ENCODE results near the gene TMEM81. TPM values are rescaled to one million over a fixed set of nuclear protein-coding genes. Genes with fewer than 3 reads are reported as not detected.
A peak's percentile ranks its signal among the peaks of the same experiment; 100 is the strongest.

TMEM81 gene, protein sequence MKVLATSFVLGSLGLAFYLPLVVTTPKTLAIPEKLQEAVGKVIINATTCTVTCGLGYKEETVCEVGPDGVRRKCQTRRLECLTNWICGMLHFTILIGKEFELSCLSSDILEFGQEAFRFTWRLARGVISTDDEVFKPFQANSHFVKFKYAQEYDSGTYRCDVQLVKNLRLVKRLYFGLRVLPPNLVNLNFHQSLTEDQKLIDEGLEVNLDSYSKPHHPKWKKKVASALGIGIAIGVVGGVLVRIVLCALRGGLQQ
- 1 to 10 TPM; 2.3 to 3.1 (median 2.9) TPM for total RNA-seq

DNA sequence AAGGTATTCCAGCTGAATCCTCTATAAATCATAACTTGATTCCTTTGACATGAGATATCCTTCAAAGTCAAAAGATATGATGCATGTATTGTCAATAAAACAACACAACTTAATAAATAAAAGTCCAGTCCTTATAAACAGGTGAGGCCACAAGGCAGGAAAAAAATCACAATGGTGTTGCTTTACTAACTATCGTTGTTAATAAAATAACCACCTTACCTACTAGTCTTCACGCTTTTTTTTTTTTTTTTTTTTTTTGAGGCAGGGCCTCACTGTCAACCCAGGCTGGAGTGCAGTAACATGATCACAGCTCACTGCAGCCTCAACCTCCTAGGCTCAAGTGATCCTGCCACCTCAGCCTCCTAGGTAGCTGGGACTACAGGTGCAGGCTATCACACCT, at the start of gene TMEM81:
TSS of gene TMEM81 (minus strand) at position 101 of the 400 bp plus-strand sequence. CDS start 140 bp downstream, outside the sequence.
- ATAC-seq, result no peak
- peaks cover 37% of the 10 kb centered on the region for H3K36me3 Mint-ChIP-seq (ENCODE audit: insufficient read depth)
- no peak within 1 kb of the TSS for H3K4me3 Mint-ChIP-seq

DNA sequence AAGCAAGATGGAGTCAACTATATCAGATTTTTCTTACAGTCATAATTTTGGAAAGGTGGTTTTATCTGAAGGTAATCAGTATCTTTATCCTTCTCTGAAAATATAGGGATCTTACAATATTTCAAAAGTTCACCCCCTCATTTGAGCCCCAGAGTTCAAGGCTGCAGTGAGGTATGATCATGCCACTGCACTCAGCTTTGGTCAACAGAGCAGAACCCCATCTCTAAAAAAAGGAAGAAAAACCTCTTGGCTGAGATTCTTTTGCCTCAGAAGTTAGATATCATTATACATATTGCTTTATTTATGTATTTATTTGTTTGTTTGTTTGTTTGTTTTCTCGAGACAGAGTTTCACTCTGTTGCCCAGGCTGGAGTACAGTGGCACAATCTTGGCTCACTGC, 49.0 kb upstream of the TMEM81 start:
- Mint-ChIP-seq H3K4me3 (no peak overlapping the region), H3K9me3 (no peaks in the 10 kb centered on the region), H3K27me3 (ENCODE audit: low read depth) (no peaks in the 10 kb centered on the region), H3K4me1 (ENCODE audit: low read depth) (no peaks in the 10 kb centered on the region), H3K36me3 (ENCODE audit: insufficient read depth) (no peaks in the 10 kb centered on the region)
- ATAC-seq (no peak), DNase-seq (no peak)

More for the DNA sequence above, at the start of gene TMEM81:
- no peaks in the 10 kb centered on the region for H3K9me3 Mint-ChIP-seq
- H3K27me3 Mint-ChIP-seq (ENCODE audit: low read depth), result no peaks in the 10 kb centered on the region
- DNase-seq, result no peak
- H3K4me1 Mint-ChIP-seq (ENCODE audit: low read depth), result no peaks in the 10 kb centered on the region

DNA sequence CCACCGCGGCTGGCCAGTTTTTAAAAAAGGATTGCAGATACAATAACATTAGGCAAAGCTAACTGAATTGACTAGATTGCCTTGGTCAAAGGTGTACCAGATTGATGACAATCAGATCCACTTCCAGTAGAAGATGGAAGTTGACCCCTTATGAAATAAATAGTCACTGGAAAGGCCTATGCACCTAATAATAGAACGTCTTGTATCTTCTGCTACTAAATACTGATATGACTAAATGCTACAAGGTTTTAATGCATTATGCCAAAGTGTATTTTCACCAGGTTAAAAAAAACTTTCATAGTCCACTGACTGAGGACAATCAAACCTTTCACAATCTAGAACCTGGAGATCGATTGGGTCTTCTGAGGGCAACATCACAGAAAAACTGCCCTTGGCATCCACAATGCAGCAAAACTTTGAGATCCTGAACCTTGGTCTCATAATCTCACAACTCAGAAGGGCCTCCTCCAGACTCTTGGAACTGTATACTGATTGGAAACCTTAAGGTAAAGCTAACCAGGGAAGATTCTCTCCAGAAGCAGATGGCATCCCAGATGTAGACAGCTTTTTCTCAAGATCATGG, 45.3 kb upstream of the TMEM81 start:
- Mint-ChIP-seq H3K36me3 (ENCODE audit: insufficient read depth) (no peaks in the 10 kb centered on the region), H3K9me3 (no peaks in the 10 kb centered on the region), H3K4me1 (ENCODE audit: low read depth) (no peaks in the 10 kb centered on the region), H3K27me3 (ENCODE audit: low read depth) (no peaks in the 10 kb centered on the region), H3K4me3 (no peak overlapping the region)
- no peak for ATAC-seq
- DNase-seq, result no peak

DNA sequence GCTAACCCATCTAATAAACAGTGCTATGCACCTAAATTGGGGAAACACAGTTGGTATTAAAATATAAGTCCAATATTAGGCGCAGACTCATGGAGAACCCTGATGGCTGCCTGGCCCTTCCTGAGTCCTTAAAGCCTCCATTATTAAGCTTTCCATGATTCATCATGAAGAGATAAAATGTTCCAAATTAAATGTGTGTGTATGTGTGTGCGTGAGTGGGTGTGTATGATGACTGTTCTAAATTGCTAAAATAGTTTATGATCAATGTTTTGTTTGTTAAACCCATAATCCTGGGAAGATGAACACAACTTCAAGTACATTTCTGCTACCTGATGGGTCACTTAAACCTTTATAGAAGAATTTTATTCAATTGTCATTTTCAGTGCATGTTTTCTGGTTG, 43.8 kb upstream of the TMEM81 start:
- DNase-seq (no peak), ATAC-seq (no peak)
- Mint-ChIP-seq H3K9me3 (no peaks in the 10 kb centered on the region), H3K27me3 (ENCODE audit: low read depth) (no peaks in the 10 kb centered on the region), H3K4me3 (no peak overlapping the region), H3K36me3 (ENCODE audit: insufficient read depth) (no peaks in the 10 kb centered on the region), H3K4me1 (ENCODE audit: low read depth) (peaks cover under 1% of the 10 kb centered on the region)

DNA sequence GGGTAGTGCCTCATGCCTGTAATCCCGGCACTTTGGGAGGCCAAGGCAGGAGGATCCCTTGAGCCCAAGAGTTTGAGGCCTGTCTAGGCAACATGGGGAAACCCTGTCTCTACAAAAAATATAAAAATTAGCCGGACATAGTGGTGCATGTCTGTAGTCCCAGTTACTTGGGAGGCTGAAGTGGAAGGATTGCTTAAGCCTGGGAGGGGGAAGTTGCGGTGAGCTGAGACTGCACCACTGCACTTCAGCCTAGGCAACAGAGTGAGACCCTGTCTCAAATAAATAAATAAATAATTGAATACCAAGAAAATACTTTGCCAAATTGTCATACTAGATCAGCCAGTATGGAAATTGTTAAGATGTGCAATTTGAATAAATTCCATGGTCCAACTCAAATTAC, 43.4 kb upstream of the TMEM81 start:
- no peaks in the 10 kb centered on the region for H3K9me3 Mint-ChIP-seq
- peaks cover 4% of the 10 kb centered on the region for H3K4me1 Mint-ChIP-seq (ENCODE audit: low read depth)
- H3K36me3 Mint-ChIP-seq (ENCODE audit: insufficient read depth), result no peaks in the 10 kb centered on the region

DNA sequence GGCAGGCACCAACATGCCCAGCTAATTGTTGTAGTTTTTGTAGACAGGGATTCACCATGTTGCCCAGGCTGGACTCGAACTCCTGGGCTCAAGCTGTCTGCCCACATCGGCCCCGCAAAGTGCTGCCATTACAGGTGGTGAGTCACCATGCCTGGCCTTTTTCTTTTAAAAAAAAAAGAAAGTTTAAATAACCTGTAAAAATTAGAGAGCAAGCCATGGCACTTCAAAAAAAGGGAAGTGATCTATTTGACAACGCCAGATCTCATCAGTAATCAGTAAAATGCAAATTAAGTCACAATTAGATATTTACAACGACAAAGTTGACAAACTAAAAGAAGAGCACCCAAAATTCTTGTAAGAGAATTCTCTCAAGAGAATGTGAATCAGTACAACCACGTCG, 40.5 kb upstream of the TMEM81 start:
- Mint-ChIP-seq H3K4me3 (no peak overlapping the region), H3K9me3 (no peaks in the 10 kb centered on the region), H3K4me1 (ENCODE audit: low read depth) (peaks cover 30% of the 10 kb centered on the region), H3K36me3 (ENCODE audit: insufficient read depth) (peaks cover 6% of the 10 kb centered on the region), H3K27me3 (ENCODE audit: low read depth) (no peaks in the 10 kb centered on the region)
- ATAC-seq, result no peak
- DNase-seq, result no peak

More for the DNA sequence above, 43.4 kb upstream of the TMEM81 start:
- Mint-ChIP-seq H3K4me3 (no peak overlapping the region), H3K27me3 (ENCODE audit: low read depth) (no peaks in the 10 kb centered on the region)
- ATAC-seq (no peak), DNase-seq (no peak)

DNA sequence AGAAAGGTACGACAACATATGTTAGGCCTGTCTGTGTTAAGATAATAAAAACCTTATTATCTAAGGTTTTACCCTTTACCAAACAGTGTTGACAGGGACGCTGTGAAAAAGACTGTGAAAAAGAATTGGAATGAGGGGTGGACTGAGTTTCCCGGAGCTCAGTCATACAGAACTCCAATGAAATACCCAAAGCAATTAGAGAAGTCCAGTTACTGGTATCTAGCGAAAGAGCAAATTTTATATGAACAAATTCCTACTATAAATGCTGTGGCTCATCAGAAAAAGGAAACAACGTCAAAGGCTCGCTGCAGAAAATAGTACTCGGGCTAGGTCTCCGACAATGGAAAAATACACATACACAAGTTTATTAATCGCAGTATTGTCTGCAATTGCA, 38.2 kb upstream of the TMEM81 start:
- Mint-ChIP-seq H3K9me3 (no peaks in the 10 kb centered on the region), H3K4me1 (ENCODE audit: low read depth) (peaks cover 41% of the 10 kb centered on the region)

GRCh38 chr1:205121660-205122488, 37.6 kb upstream of the TMEM81 start, which contains the start of gene RBBP5:
Gene RBBP5 (minus strand): TSS chr1:205121978. CDS start chr1:205121873, 105 bp downstream.
- Mint-ChIP-seq H3K4me1 (ENCODE audit: low read depth) (peaks cover 42% of the 10 kb centered on the region), H3K36me3 (ENCODE audit: insufficient read depth) (peaks cover 14% of the 10 kb centered on the region), H3K9me3 (no peaks in the 10 kb centered on the region), H3K27me3 (ENCODE audit: low read depth) (no peaks in the 10 kb centered on the region), H3K4me3 (peak within 1 kb of the TSS; percentile 98)
- DNase-seq (peak; percentile 94), ATAC-seq (peak; percentile 97 to 98)

More for the DNA sequence above, 38.2 kb upstream of the TMEM81 start:
- H3K36me3 Mint-ChIP-seq (ENCODE audit: insufficient read depth), result peaks cover 14% of the 10 kb centered on the region
- ATAC-seq, result no peak
- H3K27me3 Mint-ChIP-seq (ENCODE audit: low read depth), result no peaks in the 10 kb centered on the region
- DNase-seq, result no peak
- H3K4me3 Mint-ChIP-seq, result peak overlapping the region; percentile 98

GRCh38 chr1:205118752-205119151, 34.5 kb upstream of the TMEM81 start:
- Mint-ChIP-seq H3K4me3 (peak overlapping the region; percentile 2), H3K4me1 (ENCODE audit: low read depth) (peaks cover 52% of the 10 kb centered on the region), H3K36me3 (ENCODE audit: insufficient read depth) (peaks cover 19% of the 10 kb centered on the region), H3K9me3 (no peaks in the 10 kb centered on the region), H3K27me3 (ENCODE audit: low read depth) (no peaks in the 10 kb centered on the region)
- DNase-seq (no peak), ATAC-seq (no peak)

DNA sequence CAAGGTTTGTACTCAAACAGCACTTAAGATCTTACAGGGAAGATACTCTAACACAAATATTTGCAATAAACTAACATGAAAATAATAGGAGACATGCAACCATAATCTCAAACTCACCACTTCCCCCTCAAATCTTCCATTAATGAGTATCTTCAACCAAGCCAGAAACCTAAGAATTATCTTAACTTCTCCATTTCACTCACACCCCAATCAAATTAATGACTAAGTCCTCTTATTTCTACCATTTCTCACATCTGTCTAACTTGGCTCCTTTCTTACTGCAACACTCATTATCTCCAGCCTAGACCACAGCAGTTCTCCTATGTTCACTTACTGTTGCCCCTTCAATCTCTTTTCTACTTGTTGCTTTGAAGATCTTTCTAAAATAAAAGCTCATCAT, 27.1 kb upstream of the TMEM81 start:
- no peak for DNase-seq
- Mint-ChIP-seq H3K27me3 (ENCODE audit: low read depth) (no peaks in the 10 kb centered on the region), H3K36me3 (ENCODE audit: insufficient read depth) (peaks cover 28% of the 10 kb centered on the region), H3K4me3 (no peak overlapping the region), H3K9me3 (no peaks in the 10 kb centered on the region), H3K4me1 (ENCODE audit: low read depth) (peaks cover 13% of the 10 kb centered on the region)
- no peak for ATAC-seq

DNA sequence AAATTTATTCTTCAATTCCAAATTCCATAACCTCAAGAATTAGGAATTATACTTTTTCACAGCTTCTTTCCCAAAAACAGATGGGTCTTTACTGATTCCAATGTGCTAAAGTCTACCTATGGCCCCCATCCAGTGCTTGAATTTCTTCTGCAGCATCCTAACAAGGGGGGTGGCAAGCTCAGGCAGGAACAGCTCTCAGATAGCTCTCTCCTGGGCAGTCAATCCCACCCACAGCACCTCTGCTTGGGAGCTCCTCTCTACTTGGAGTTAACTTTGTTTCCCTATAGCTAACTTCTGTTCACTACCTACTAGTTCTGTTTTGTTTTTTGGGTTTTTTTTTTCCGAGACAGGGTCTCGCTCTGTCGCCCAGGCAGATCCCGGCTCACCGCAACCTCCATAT, 25.5 kb upstream of the TMEM81 start:
- Mint-ChIP-seq H3K9me3 (no peaks in the 10 kb centered on the region), H3K4me3 (no peak overlapping the region), H3K27me3 (ENCODE audit: low read depth) (no peaks in the 10 kb centered on the region), H3K4me1 (ENCODE audit: low read depth) (peaks cover 7% of the 10 kb centered on the region), H3K36me3 (ENCODE audit: insufficient read depth) (peaks cover 36% of the 10 kb centered on the region)
- DNase-seq (no peak), ATAC-seq (no peak)

DNA sequence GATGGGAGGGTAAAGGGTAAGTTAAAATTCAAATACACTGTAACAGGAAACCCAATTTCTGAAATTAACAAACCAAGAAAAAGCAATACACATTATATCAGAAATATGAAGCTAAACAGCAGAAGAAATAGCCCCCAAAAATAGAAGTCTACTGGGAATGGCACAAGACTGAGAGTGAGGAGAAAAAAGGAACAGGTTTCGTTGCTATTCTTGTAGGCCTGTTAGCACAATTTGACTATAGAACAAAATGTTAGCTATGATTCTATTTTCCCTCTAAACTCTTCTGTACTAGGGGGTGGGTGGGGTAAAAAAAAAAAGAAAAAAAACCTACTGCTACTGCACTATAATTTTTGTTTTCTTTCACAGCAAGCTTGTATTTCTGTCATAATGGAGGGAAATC, 25.0 kb upstream of the TMEM81 start:
- no peak for ATAC-seq

DNA sequence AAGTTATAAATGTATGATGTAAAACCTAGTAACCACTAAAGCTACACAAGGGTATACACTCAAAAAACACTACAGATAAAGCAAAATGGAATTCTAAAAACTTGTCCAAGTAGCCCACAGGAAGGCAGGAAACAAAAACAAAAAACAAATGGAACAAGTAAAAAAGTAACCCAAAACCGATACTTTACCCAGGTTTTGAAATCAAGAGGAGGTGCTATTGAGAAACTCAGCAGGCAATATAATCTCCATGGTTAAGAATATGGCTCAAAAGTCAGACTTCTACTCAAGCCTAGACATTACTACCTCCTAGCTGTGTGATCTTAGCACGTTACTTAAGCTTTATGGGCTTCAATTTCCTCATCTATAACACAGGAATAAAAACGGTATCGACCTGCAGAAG, 24.2 kb upstream of the TMEM81 start:
- ATAC-seq (no peak), DNase-seq (no peak)
- Mint-ChIP-seq H3K9me3 (no peaks in the 10 kb centered on the region), H3K4me3 (no peak overlapping the region), H3K4me1 (ENCODE audit: low read depth) (peaks cover 7% of the 10 kb centered on the region), H3K36me3 (ENCODE audit: insufficient read depth) (peaks cover 45% of the 10 kb centered on the region), H3K27me3 (ENCODE audit: low read depth) (no peaks in the 10 kb centered on the region)

More for the DNA sequence above, 25.0 kb upstream of the TMEM81 start:
- H3K9me3 Mint-ChIP-seq, result no peaks in the 10 kb centered on the region
- H3K4me3 Mint-ChIP-seq, result no peak overlapping the region
- H3K4me1 Mint-ChIP-seq (ENCODE audit: low read depth), result peaks cover 7% of the 10 kb centered on the region
- peaks cover 39% of the 10 kb centered on the region for H3K36me3 Mint-ChIP-seq (ENCODE audit: insufficient read depth)
- no peaks in the 10 kb centered on the region for H3K27me3 Mint-ChIP-seq (ENCODE audit: low read depth)
- DNase-seq, result no peak

- ATAC-seq (no peak), DNase-seq (no peak)
- H3K4me1 Mint-ChIP-seq (ENCODE audit: low read depth), result peaks cover 6% of the 10 kb centered on the region
- H3K4me3 Mint-ChIP-seq, result no peak overlapping the region
- no peaks in the 10 kb centered on the region for H3K9me3 Mint-ChIP-seq
- H3K36me3 Mint-ChIP-seq (ENCODE audit: insufficient read depth), result peaks cover 45% of the 10 kb centered on the region
- no peaks in the 10 kb centered on the region for H3K27me3 Mint-ChIP-seq (ENCODE audit: low read depth)
Observed at GRCh38 chr1:205107327-205107726, 23.1 kb upstream of the TMEM81 start.

All from activated T-cell treated with anti-CD3 and anti-CD28 coated beads, Interleukin-2, amount 50 U/mL, for 4 hours (primary cell).